CD4-positive, alpha-beta T cell treated with Interferon gamma for 1 hour (primary cell): ENCODE results near the gene PUSL1.

Experiments
- DNase-seq: peaks from one replicate; pipeline ENCODE4 v3.0.0-alpha.2; 2020

PUSL1 gene

DNA sequence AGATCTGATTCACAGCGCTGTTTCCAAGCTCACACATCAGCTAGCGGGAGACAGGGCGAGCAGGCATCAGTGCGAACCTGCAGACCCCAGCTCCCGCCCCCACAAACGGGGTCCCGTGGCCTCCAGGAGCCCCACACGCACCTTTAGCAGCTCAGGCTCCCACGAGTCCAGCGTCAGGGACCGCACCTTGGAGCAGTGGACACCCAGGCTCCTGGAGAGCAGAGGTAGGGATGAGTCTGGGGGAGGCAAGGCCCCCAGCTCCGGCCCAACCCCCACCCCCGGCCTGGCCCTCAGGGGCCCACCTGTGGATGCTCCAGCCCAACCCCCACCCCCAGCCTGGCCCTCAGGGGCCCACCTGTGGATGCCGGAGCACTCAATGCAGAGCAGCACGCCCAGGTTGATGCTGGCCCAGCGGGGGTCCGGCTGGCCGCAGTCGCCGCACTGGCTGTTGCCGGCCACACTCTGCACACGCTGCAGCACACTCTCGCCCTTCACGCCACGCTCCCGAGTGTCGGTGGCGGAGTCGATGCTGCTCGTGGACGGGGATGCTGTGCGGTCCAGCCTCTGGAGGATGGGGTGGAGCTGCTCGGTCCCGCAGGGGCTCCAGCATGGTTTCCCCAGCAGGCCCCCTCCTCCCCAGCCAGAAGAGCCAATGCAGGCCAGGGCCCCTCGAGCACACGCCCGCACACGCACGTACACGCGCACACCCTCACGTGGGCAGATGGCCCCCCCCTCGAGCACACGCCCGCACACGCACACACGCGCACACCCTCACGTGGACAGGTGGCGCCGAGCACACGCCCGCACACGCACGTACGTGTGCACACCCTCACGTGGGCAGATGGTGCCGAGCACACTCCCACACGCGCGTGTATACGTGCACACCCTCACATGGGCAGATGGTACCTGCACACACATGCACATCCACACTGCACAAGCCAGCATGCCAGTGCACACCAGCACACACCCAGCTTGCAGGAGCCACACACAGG lies 12.0 kb upstream of the PUSL1 start:
- no peak for DNase-seq

DNA sequence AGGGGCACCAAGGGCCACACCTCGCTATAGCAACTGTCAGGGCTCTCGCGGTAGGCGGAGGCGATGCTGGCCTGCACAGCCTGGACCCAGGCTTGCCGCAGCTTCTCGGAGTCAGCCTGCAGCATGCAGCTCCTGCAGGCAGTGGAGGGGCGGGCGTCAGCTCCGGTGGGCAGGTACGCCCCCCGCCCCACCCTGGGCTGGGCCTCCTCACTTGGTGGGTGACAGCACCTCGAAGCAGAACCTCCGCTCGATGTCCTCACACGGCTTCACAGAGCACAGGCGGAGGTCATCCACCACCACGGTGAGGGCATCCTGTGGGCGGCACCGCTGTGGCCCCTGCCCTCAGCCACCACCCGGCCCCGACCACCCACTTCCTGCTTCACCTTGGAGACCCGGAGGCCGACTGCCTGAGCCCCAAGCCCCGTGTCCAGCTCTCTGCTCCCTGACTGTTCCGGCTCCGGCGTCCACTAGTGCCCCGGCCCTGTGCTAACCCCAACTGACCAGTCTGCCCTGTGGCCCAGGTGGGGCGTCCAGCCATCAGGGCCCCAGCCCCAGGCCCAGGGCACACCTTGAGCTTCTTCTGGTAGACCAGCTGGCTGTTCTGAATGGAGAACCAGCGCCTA lies 10.5 kb upstream of the PUSL1 start:
- no peak for DNase-seq

DNA sequence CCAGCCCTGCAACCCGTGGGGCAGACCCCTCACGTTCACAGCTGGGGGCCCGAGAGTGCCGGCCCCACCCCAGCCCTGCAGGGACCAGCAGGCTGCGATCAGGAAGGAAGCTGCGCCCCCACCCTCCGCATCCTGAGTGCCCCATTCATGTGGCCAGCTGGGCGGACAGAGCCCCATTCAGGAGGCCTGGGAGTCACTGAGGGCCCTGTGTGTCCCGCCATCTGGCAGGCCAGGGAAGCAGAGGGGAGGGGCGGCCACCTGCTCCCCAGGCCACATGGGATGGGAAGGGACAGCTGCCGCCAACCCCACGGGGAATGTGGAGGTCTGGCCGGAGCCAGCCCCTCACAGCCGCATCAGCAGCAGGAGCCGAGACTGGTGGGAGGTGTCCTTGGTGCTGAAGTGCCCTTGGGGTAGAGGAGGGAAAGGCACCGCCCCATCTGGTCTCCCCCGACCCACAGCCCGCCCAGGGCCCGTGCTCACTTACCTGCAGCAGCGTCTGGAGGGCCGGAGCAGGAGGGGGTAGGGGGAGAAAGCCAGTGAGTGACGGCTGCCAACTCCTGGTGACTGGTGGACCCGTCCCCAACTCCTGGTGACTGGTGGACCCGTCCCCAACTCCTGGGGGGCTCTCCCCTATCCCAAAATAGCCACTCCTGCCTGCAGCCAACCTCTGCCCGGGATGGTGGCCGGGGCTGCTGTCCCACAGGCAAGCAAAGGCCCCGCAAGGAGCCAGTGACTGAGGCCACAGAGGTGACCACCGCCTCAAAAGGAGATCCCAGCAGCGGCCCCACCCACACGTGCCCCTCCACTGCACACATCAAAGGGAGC lies 9.3 kb upstream of the PUSL1 start:
- no peak for DNase-seq

DNA sequence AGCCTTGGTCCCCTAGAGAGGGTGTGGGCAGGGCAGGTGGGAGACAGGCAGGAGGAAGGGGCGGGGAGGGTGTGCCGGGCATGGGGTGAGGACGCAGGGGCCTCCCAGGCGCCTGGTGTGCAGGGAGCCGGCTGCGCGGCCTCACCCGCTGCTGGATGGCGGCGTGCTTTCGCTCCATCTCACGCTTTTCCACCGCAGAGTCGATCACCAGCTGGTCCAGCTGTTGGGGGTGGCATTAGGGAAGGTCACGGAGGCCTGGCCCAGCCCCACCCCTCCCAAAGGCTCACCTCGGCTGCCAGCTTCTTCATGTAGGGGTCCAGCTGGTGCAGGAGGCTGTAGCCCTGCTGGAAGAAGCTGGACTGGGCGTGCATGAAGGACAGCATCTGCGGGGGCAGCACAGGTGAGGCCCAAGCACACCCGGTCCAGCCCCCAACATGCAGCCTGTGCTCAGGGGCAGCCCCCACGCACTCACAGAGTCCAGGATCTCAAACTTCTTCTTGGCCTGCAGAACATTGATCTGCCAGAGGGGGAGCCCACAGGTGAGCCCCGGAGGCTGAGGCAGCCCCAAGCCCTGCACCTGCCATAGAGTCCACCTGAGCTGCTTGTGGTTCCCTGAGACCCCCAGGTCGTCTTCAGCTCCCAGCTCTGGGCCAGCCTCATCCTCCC lies 8.6 kb upstream of the PUSL1 start:
- DNase-seq: no peak

DNA sequence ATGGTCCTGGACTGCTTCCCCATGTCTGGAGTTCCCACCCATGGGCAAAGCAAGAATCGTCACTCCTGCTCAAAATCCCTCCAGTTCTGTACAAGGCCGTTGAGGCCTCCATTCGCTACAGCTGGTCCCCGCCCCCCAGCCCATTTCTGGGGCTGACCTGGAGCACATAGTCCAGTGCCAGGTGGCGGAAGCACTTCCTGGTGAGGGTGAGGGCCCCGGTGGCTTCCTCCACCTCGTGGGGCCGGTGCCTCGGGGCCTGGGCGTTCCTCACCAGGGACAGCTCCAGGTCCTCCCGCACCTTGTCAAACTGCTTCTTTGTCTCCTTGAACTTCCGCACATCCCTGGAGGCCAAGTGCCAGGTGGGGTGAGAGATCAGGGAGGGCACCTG lies 8.1 kb upstream of the PUSL1 start:
- no peak for DNase-seq

DNA sequence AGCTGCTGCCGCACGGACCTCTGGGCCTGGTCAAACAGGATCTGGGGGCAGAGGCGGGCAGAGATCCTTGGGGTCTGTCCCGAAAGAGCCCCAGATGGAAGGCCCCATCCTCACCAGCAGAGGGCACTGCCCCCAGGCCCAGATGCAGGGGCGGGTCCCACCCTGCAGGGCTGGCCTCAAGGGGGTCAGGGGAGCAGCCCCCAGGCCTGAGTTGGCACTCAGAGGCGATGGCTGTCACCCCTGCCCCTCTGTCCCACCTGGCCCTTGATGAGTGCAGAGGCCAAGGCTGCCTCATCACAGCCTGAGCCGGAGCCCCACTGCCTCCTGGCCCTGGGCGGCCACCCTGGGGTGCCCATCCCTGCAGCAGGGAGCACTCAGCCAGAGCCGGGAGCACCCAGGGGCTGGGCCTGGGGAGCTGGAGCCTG lies 6.4 kb upstream of the PUSL1 start:
- no peak for DNase-seq

DNA sequence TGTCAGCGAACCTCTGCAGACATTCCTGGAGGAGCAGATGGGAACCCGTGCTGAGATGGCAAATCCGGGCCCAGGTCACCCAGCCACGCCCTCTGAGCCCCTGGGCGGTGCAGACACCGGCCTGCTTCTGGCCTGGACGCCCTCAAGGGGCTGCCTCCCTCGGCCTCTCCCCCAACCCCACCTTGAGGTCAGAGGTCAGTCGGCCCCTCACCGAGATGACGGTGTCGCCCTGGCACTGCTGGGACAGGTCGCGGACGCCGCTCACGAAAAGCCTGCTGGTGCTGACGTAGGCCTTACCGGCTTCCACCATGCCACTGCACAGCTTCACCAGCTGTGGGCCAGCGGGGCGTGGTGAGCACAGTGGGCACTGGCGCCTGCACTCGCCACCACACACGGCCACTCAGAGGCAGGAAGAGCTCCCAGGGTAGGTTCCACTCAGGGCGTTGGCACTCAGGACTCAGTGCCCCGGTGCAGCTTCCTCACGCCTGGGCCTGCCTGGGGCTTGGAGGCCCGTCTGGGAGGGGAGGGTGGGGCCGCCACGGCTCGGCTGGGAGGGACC lies 5.4 kb upstream of the PUSL1 start:
- DNase-seq: no peak

DNA sequence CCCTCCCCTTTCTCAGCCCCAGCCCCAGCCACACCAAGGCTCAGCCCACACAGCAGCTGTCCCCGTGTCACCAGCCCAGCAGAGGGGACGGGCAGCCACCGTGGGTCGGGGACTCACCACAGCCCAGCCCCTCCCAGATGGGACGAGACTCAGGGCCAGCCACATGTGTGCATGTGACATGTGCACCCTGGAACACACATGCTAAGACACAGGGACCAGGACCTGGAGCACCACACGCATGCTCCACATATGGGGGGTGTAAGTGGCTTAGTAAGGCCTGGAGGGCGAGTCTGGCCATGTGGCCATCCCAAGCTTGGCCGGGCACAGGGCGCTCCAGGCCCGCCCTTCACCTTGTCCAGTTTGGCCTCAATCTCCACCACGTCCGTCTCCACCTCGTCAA lies 4.7 kb upstream of the PUSL1 start:
- DNase-seq: no peak

DNA sequence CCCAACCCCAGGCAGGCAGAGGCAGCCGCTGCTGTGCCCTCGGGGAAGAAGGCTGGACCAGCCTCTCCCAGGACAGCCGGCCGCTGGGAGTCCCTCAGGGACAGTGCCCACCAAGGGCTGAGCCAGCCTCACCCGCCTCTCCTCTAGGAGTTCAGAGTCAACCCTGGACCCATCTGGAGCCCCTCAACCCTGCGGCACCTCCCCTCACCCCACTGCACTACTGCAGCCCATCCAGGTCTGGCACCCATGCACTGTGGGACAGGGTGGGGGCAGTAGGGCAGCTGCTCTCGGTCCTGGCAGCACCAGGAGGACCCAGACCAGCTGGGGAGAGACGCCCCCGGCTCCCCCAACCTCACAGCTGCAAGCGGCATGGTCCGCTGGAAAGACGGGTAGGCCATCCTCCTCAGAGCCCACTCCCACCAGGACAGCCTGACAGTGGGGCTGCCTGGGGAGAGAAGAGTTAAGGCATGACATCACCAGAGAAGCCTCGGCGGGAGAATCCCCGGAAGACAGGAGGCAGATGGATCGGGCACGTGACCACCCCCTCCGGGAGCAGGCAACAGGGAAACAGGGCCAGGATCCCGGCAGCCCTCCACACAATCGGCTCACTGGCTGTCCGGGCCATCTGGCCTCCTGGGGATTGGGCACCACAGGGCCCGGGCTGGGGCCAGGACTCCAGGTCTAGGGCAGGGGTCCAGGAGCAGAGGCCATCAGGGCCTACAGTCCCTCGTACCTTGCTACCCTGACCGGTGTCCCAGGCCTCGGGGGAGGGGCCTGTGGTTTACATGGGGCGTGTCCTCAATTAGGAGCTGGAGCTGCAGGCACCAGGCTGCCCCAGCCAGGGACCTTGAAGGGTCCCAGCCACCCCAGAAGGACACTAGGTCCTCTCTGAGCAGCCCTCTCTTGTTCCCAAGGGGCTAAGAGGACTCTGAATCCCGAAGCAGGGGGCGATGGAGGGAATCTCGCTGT lies 3.8 kb upstream of the PUSL1 start:
- no peak for DNase-seq

DNA sequence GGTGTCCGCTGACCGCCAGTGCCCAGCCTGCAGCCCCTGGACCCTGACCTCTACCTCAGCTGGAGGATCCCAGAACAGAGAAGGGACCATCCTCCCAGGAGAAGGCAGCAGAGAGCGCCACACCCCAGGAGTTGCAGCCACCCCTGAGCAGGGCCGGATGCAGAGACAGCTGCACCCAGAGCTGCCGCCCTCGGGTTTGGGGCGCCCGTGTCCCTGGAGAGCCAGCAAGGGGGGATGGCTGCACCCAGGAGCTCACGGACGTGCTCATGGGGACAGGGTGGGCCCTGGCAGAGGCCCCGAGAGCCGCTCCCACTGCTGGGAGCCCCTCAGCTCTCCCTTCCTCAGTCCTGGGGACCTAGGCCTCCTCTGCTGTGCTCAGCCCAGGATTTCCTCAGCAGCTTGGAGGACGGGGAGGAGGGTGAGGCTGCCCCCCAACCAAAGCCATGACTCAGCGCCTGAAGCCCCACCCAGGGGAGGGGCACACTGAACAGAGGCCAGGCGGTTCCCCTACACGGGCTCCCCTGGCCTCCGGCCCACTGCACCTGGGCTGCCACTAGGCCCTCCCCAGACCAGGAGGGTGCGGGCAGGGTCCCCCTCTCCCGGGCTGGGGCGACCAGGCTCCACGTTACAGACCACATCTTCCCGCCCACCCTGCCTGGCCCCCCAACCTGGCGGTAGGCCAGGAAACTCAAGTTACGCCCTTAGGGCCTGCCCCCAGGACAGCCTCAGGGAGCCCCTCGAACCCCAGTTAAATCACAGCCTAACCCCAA lies 2.9 kb upstream of the PUSL1 start:
- DNase-seq: peak; percentile 64

DNA sequence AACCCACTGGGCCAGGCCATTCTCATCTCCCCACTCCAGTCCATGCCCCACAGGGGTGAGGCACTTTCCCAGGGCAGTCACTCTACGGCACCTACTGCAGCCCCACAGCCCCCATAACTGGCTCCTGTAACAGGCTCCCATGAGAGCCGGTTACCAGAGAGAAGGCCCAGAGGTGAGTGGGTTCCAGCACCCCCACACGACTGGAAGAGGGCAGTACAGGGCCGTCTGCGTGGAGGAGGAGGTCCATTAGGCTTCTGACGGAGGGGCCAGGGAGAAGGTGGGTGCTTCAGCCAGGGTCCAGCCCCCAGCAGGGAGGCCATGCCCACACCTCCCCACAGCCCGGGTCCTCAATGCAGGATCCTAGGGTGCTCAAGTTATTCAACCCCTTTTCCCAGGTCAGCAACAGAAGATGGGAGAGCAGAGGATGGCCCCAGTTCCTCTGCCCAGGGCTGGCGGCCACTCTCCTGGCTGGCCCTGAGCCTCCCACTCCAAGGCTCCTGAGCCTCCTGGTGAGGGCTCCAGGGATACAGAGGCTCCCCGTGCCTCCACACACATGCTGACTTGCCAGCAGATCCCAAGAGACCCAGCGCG lies 2.2 kb upstream of the PUSL1 start:
- DNase-seq: no peak

DNA sequence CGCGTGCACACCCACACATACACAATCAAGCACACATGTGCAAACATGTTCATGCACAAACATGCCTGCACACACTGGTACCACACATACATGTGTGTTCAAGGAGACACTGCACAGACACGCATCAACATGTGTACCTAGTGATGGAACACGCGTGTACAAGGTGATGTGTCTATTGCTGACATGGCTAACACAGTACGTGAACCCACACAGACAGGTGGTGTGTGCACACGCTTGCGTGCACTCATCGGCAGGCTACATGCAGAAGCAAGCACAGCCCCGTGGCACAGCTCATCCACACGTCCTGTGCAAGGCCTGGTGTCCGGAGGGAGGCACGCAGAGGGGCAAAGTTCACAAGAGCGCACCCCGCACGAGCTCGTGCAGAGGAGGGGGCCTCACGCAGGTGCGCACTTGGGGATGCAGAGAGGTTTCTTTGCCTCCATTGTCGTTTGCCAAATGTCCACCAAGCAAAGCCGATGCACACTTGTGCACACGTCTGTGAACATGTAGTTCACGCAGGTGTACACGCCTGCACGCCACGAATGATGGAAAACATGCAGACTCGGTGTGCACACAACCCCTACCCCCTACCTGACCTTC lies 1.6 kb upstream of the PUSL1 start:
- no peak for DNase-seq

DNA sequence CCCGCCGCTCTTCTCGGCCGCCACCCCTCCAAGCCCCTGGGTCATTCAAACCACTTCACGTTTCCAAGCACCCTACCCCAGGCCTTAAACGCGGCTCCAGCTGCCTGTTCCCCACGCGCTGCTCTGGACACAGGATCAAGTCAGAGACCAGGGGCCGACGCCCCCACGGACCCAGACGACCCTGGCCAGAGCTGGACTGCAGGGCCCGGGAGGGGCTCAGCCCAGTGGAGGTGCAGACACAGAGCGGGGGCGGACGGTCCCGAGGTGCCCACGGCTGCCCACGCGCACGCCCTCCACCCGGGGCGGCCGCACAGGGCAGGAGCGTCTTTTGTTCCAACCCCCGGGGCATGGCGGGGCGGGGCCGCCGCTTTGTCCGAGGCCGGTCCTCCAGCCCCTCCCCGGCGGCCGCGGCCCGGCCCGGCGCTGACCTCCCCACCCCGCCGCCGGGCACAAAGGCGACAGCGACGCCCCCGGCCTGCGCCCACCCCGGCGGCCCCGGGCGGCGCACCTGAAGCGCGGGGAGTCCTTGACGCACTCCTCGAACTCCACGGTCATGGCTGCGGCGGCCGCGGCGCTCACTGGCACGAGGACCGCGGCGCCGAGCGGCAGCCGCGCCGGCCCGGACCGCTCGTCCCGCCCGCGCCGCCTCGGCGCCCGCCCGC lies 1.0 kb upstream of the PUSL1 start:
- DNase-seq: no peak

DNA sequence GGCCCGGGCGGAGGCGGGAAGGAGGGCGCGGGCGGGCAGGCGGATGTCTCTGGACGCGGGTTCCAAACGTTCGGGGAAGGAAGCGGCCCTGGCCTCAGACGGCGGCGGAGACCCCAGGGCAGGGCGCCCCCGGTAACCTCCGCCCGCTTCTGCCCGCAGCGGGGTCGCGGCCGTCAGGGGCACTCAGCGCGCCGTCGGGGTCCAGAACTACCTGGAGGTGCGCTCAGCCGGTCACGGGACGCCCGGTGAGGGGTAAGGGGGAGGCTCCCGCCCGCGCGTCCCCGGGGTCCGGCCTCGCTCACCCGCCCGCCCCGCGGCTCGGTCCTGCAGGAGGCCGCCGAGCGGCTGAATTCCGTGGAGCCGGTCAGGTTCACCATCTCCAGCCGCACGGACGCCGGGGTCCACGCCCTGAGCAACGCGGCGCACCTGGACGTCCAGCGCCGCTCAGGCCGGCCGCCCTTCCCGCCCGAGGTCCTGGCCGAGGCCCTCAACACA lies 406 bp downstream of the PUSL1 start:
- no peak for DNase-seq

DNA sequence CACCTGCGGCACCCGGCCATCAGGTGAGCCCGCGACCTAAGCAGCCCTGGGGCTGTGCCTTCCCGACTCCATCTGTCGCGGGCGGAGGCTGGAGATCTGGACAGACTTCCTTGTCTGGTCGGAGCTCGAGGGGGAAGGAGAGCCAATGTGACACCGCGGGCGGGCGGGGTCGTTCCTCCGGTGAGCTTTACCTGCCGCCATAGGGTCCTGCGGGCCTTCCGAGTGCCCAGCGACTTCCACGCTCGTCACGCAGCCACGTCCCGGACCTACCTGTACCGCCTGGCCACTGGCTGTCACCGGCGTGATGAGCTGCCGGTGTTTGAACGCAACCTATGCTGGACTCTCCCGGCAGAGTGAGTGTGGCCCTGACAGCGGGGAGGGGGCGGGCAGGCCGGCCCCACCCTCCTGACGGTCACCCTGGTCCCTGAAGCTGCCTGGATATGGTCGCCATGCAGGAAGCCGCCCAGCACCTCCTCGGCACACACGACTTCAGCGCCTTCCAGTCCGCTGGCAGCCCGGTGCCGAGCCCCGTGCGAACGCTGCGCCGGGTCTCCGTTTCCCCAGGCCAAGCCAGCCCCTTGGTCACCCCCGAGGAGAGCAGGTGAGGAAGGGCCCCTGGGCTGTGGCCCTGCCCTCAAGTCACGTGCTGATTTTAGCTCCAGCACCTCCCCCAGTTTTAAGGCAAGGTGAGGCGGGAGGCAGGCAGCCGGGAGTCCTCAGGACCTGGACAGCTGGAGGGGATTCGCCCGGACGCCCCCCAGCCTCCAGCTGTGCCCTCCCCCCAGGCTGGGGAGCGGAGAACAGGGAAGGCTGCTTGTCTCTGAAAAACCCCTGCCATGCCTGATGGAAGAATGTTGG lies 1.1 kb downstream of the PUSL1 start:
- no peak for DNase-seq

DNA sequence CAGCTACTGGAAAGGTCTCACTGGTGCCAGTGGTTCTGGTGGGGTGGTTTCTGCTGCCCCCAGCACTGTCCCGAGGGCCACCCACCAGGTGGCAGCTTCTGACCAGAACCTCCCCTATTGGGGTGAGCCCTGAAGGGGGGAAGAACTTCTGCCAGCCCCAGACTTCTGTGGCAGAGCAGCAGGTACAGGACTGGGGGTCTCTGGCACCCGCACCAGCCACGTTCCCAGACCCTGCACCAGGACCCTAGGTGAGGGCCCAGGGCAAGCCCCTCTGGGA lies 1.6 kb downstream of the PUSL1 start:
- DNase-seq: no peak

DNA sequence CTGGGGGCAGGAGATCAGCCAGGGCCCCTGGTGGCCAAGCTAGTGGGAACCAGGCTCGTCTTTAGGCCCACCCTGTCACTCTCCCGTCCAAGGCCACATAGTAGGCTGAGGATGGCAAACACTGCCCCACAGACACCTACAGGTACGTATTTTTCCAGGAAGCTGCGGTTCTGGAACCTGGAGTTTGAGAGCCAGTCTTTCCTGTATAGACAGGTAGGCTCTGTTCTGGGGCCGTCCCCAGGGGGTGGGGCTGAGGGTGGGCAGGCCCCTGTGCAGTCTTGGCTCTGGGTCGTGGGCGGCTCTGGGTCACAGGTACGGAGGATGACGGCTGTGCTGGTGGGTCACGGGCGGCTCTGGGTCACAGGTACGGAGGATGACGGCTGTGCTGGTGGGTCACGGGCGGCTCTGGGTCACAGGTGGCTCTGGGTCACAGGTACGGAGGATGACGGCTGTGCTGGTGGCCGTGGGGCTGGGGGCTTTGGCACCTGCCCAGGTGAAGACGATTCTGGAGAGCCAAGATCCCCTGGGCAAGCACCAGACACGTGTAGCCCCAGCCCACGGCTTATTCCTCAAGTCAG lies 2.2 kb downstream of the PUSL1 start:
- DNase-seq: no peak
